Thoracic aorta (tissue), 2 donors: ENCODE results near the gene ZBTB12. TPM values are rescaled to one million over a fixed set of nuclear protein-coding genes. Genes with fewer than 3 reads are reported as not detected.

ENCODE experiments used
- ATAC-seq: fragments of 150-250 bp; one replicate; pipeline ENCODE4 v1.8.0; 2017; ENCODE audit warnings: low read depth; ENCODE audit not compliant: insufficient number of reproducible peaks, low FRiP score
- DNase-seq: peaks from one replicate; pipeline ENCODE4 v3.0.0-alpha.2; 2020; ENCODE audit warnings: low spot score
- H3K27ac ChIP-seq, 2 donors: fragments of 200-600 bp; sonication (generic); 1 replicate in 1 of 2; 2 replicates in 1 of 2; pipeline ENCODE4 v1.5.1; 2016; ENCODE audit warnings: mild to moderate bottlenecking in 2 of 2, moderate library complexity in 2 of 2
- H3K27me3 ChIP-seq: fragments of 200-600 bp; sonication (generic); replicated peaks from 2 replicates; pipeline ENCODE4 v1.6.0; 2016; ENCODE audit warnings: mild to moderate bottlenecking; ENCODE audit not compliant: insufficient read depth
- H3K36me3 ChIP-seq: fragments of 200-600 bp; sonication (generic); one replicate; pipeline ENCODE4 v1.5.1; 2016
- H3K4me1 ChIP-seq, 2 donors: fragments of 200-600 bp; sonication (generic); 1 replicate in 1 of 2; 2 replicates in 1 of 2; pipeline versions ENCODE4 v1.5.1 to v1.6.0; 2016; ENCODE audit warnings: low read depth in 2 of 2, mild to moderate bottlenecking in 1 of 2; ENCODE audit not compliant: control insufficient read depth in 1 of 2
- H3K4me3 ChIP-seq: fragments of 200-600 bp; sonication (generic); 2 replicates; pipeline ENCODE4 v1.5.1; 2016; ENCODE audit warnings: mild to moderate bottlenecking
- H3K9me3 ChIP-seq: fragments of 200-600 bp; sonication (generic); 2 replicates; pipeline ENCODE4 v1.5.1; 2016
- CTCF ChIP-seq: fragments of 200-600 bp; sonication (generic); IDR thresholded peaks from one replicate; pipeline ENCODE4 v1.5.1; 2019; ENCODE audit warnings: antibody characterized with exemption
- total RNA-seq, 2 donors: library from RNA; depleted of rRNA; stranded (reverse); fragments of >200 nt; gene quantifications; one replicate each; pipeline versions ENCODE4 v1.1.0 to v1.2.3, GENCODE V29; 2016

ZBTB12 gene
- total RNA-seq, 2 donors from 2014 or later: 1.6 TPM; not detected in 1

DNA sequence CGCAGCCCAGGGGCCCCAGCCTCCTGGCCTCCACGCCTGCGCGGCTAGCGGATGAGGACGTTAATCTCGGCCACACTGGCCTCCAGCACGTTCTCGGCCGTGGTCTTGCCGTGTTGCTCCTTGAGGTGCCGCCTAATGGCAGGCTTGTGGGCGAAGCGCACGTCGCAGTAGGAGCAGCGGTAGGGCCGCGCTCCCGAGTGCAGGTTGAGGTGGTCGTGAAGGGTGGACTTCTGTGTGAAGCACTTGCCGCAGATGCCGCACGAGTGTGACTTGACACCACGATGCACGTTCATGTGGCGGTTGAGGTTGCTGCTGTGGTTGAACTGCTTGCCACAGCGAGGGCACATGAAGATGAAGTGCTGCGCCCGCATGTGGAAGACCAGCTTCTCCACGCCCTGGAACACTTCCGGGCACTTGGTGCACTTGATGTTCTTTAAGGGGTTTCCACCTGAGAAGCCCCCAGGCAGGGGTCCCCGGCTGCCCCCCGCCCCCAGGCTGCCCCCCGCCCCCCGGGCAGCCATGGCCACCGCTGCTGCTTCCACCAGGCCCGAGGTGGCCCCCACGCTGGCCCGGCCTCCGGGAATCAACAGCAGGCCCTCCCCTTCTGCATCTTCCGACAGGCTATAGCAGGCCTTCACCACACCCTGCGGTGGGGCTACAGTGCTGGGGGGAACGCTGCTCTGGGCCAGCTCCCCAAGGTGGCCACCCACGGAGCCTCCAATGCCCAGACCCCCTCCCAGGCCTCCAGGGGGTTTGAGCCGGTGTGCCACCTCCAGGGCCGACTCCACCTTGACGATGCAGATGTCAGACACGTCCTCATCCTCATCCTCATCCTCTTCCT is 1.8 kb downstream of the ZBTB12 start:
- TF ChIP-seq CTCF: no peak
- ATAC-seq (no peak), DNase-seq (no peak)
- Histone ChIP-seq H3K4me3 (no peak overlapping the region), H3K4me1 (peaks cover 15 to 39% of the 10 kb centered on the region in 2 donors), H3K9me3 (no peaks in the 10 kb centered on the region), H3K27me3 (no peaks in the 10 kb centered on the region), H3K36me3 (no peaks in the 10 kb centered on the region), H3K27ac (no peak overlapping the region)

- no peak for TF ChIP-seq CTCF
- Histone ChIP-seq H3K4me1 (peaks cover 15 to 39% of the 10 kb centered on the region in 2 donors), H3K27ac (no peak overlapping the region), H3K9me3 (no peaks in the 10 kb centered on the region), H3K27me3 (no peaks in the 10 kb centered on the region), H3K36me3 (peaks cover 3% of the 10 kb centered on the region), H3K4me3 (no peak overlapping the region)
- no peak for ATAC-seq
- DNase-seq: no peak
Observed at GRCh38 chr6:31899215-31899614, 2.7 kb downstream of the ZBTB12 start.

DNA sequence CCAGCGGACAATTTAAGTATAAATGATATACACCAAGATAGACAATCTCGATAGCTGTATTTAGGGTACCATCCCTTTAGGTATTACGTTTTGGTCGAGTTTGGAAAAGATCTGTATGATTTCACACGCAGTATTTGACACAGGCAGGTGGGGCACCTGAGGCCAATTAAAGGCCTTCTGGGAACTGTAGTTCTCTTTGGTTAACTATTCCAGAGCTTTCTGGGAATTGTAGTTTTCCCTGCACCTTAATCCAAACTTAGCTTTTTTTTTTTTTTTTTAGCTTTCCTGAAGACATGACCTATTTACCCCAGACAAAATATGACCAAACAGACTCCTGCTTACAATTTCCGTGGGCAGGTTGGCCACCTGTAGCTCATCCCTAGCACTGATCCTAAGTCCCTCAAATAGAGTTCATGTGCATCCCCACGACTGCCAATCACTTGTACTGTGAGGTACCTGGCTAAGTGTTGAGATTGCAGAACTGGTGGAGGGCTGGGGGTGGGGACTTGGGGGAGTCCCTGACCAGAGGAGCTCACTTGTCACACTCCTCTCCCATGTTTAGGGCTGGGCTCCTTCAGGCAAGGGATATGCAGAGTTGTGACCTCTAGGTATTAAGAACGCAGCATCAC is 3.4 kb downstream of the ZBTB12 start:
- DNase-seq (no peak), ATAC-seq (no peak)
- Histone ChIP-seq H3K27ac (peak overlapping the region; percentile 65 to 82), H3K4me3 (peak overlapping the region; percentile 92), H3K27me3 (no peaks in the 10 kb centered on the region), H3K9me3 (no peaks in the 10 kb centered on the region), H3K36me3 (peaks cover 6% of the 10 kb centered on the region), H3K4me1 (peaks cover 15 to 35% of the 10 kb centered on the region in 2 donors)
- no peak for TF ChIP-seq CTCF

- Histone ChIP-seq H3K36me3 (peaks cover 13% of the 10 kb centered on the region), H3K27ac (peak within 1 kb of the TSS; percentile 65 to 82), H3K4me3 (peak within 1 kb of the TSS; percentile 92), H3K4me1 (peaks cover 13 to 28% of the 10 kb centered on the region in 2 donors), H3K27me3 (no peaks in the 10 kb centered on the region), H3K9me3 (no peaks in the 10 kb centered on the region)
- DNase-seq (peak; percentile 36), ATAC-seq (peak; percentile 39)
- TF ChIP-seq CTCF: no peak
Observed at GRCh38 chr6:31897612-31898382, 4.1 kb downstream of the ZBTB12 start, which contains the start of gene EHMT2. EHMT2 (minus strand) TSS chr6:31897698; CDS start chr6:31897677, 21 bp downstream.
